Astrocyte (in vitro differentiated cells and primary cell): ENCODE data around the gene PIP4K2A. TPM values are rescaled to one million over a fixed set of nuclear protein-coding genes. Genes with fewer than 3 reads are reported as not detected.
A peak's percentile ranks its signal among the peaks of the same experiment; 100 is the strongest.

ENCODE experiments used
- DNase-seq: peaks from one replicate; pipeline ENCODE4 v3.0.0-alpha.2; 2010; ENCODE audit warnings: low read depth
- FAIRE-seq: peaks from 2 replicates; lab custom pipeline; 2011; peaks lifted over from hg19 to GRCh38; lab: Jason Lieb, UNC
- H2AFZ ChIP-seq: 2 replicates; pipeline ENCODE4 v1.6.0; 2012; ENCODE audit warnings: low read depth, low read length, inconsistent platforms
- H3K27ac ChIP-seq: 2 replicates; pipeline ENCODE4 v1.5.1; 2011; ENCODE audit warnings: low read depth, low read length, inconsistent platforms
- H3K27me3 ChIP-seq: 2 replicates; pipeline ENCODE4 v1.6.0; 2011; ENCODE audit warnings: low read length, inconsistent platforms; ENCODE audit not compliant: insufficient read depth
- H3K36me3 ChIP-seq: 2 replicates; pipeline ENCODE4 v1.5.1; 2011; ENCODE audit warnings: low read length, inconsistent platforms; ENCODE audit not compliant: insufficient read depth
- H3K4me1 ChIP-seq: 2 replicates; pipeline ENCODE4 v1.5.1; 2011; ENCODE audit warnings: low read length, inconsistent platforms; ENCODE audit not compliant: insufficient read depth
- H3K4me2 ChIP-seq: 2 replicates; pipeline ENCODE4 v1.6.0; 2012; ENCODE audit warnings: low read length, inconsistent platforms
- H3K4me3 ChIP-seq: 2 replicates; pipeline ENCODE4 v1.5.1; 2011; ENCODE audit warnings: low read depth, mild to moderate bottlenecking, low read length, inconsistent platforms; ENCODE audit not compliant: insufficient read depth
- H3K79me2 ChIP-seq: 2 replicates; pipeline ENCODE4 v1.6.0; 2012; ENCODE audit warnings: mild to moderate bottlenecking, low read length, inconsistent platforms; ENCODE audit not compliant: insufficient read depth
- H3K9ac ChIP-seq: 2 replicates; pipeline ENCODE4 v1.6.0; 2012; ENCODE audit warnings: mild to moderate bottlenecking, low read length, inconsistent platforms
- H3K9me3 ChIP-seq: 2 replicates; pipeline ENCODE4 v1.5.1; 2012; ENCODE audit warnings: low read depth, mild to moderate bottlenecking, low read length, inconsistent platforms; ENCODE audit not compliant: insufficient read depth
- H4K20me1 ChIP-seq: 2 replicates; pipeline ENCODE4 v1.6.0; 2012; ENCODE audit warnings: low read length, inconsistent platforms; ENCODE audit not compliant: insufficient read depth
- H3K27ac Mint-ChIP-seq: one replicate; pipeline ENCODE4 v1.8.0; 2021; ENCODE audit warnings: mild to moderate bottlenecking, mixed read lengths; ENCODE audit not compliant: unreplicated experiment
- H3K27me3 Mint-ChIP-seq: one replicate; pipeline ENCODE4 v1.8.0; 2021; ENCODE audit warnings: low read depth, mixed read lengths; ENCODE audit not compliant: unreplicated experiment
- H3K36me3 Mint-ChIP-seq: one replicate; pipeline ENCODE4 v1.8.0; 2021; ENCODE audit warnings: low read depth, mixed read lengths; ENCODE audit not compliant: unreplicated experiment
- H3K4me1 Mint-ChIP-seq: one replicate; pipeline ENCODE4 v1.8.0; 2021; ENCODE audit warnings: low read depth, mixed read lengths; ENCODE audit not compliant: unreplicated experiment
- H3K4me3 Mint-ChIP-seq: one replicate; pipeline ENCODE4 v1.8.0; 2021; ENCODE audit warnings: mild to moderate bottlenecking, moderate library complexity, mixed read lengths; ENCODE audit not compliant: unreplicated experiment
- H3K9me3 Mint-ChIP-seq: one replicate; pipeline ENCODE4 v1.8.0; 2021; ENCODE audit warnings: mild to moderate bottlenecking, mixed read lengths; ENCODE audit not compliant: unreplicated experiment
- EZH2 ChIP-seq: IDR thresholded peaks from 2 replicates; pipeline ENCODE4 v1.6.1; 2012; ENCODE audit warnings: mild to moderate bottlenecking, low read length, inconsistent platforms; ENCODE audit not compliant: insufficient read depth
- total RNA-seq: library from RNA; stranded (reverse); gene quantifications from 2 replicates; pipeline ENCODE4 v1.2.1, GENCODE V29; 2021
- TF ChIP-seq, protein P1 (sequence below): IDR thresholded peaks from 2 replicates; pipeline ENCODE4 v1.5.1; 2011; ENCODE audit warnings: low read depth, mild to moderate bottlenecking, inconsistent platforms, low read length, moderate library complexity; ENCODE audit not compliant: insufficient read depth

The PIP4K2A gene
- total RNA-seq, 1 donor from 2014 or later: 36.8 TPM

DNA sequence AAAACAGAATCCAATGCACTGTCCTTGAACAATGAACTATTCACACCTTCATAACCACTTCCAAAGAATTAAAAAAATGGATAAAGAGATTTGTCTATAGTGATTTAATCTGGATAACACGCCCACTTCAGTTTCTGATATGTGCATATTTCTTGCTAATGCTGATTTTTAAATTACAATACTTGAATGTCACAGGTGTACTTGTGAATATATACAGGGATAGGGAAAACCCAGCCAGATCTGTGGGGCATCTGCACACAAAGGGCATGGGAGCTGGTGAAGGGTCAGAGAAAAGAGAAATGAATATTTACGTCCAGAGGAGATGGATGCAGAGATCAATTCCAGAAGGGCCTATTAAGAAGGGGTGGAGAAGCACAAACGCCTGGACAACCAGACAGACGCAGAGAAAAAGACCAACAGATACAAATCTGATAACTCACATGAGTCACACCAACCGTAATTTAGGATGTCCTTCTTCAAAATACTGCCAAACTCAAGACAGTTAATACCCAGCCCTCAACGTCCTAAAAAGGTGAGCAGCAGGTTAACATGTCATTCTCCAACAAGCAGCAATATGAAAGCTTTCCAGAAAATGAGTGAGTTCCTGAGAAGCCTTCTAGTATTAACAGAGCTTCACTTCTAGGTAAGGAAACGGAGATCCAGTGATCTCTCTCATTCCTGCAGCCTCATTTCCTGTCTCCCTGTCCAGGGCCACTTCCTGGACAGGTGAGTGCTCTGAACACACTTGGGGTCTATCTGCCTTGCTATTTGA, 41.9 kb downstream of the PIP4K2A start:
- Histone ChIP-seq H3K9ac (no peak overlapping the region), H3K4me2 (no peak overlapping the region), H3K36me3 (no peaks in the 10 kb centered on the region), H3K9me3 (no peaks in the 10 kb centered on the region), H2AFZ (no peak overlapping the region), H3K27me3 (no peaks in the 10 kb centered on the region), H3K79me2 (peaks cover 94% of the 10 kb centered on the region), H4K20me1 (peaks cover 89% of the 10 kb centered on the region), H3K27ac (no peak overlapping the region), H3K4me3 (no peak overlapping the region), H3K4me1 (no peaks in the 10 kb centered on the region)
- TF ChIP-seq EZH2: no peak
- TF ChIP-seq, protein P1, sequence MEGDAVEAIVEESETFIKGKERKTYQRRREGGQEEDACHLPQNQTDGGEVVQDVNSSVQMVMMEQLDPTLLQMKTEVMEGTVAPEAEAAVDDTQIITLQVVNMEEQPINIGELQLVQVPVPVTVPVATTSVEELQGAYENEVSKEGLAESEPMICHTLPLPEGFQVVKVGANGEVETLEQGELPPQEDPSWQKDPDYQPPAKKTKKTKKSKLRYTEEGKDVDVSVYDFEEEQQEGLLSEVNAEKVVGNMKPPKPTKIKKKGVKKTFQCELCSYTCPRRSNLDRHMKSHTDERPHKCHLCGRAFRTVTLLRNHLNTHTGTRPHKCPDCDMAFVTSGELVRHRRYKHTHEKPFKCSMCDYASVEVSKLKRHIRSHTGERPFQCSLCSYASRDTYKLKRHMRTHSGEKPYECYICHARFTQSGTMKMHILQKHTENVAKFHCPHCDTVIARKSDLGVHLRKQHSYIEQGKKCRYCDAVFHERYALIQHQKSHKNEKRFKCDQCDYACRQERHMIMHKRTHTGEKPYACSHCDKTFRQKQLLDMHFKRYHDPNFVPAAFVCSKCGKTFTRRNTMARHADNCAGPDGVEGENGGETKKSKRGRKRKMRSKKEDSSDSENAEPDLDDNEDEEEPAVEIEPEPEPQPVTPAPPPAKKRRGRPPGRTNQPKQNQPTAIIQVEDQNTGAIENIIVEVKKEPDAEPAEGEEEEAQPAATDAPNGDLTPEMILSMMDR: no peak
- no peak for FAIRE-seq
- Mint-ChIP-seq H3K9me3 (no peaks in the 10 kb centered on the region), H3K27ac (no peak overlapping the region), H3K27me3 (no peaks in the 10 kb centered on the region), H3K4me1 (peaks cover 19% of the 10 kb centered on the region), H3K4me3 (no peak overlapping the region), H3K36me3 (peaks cover 2% of the 10 kb centered on the region)
- DNase-seq: no peak

DNA sequence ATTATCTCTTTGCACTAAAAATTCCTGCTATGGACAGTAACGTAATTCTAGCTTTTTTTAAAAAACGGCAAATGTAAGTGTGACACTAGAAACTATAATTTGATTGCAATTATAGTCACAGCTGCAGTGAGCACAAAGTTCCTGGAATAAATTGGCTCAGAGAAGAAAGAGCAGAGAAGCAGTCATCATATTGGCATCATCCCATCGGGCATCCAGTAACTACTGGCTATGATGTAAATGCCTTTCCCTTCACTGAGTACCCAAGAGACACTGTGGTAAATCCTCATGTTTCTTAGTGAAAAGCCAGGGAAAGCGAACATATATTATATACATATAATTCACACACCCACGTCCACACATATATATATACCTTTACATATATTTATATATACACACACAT, 43.6 kb downstream of the PIP4K2A start:
- H3K36me3 Mint-ChIP-seq: peaks cover under 1% of the 10 kb centered on the region
- Histone ChIP-seq H2AFZ (no peak overlapping the region), H4K20me1 (peaks cover 82% of the 10 kb centered on the region), H3K4me1 (no peaks in the 10 kb centered on the region), H3K4me2 (no peak overlapping the region), H3K9ac (no peak overlapping the region), H3K36me3 (no peaks in the 10 kb centered on the region), H3K9me3 (no peaks in the 10 kb centered on the region), H3K27me3 (no peaks in the 10 kb centered on the region), H3K27ac (no peak overlapping the region), H3K4me3 (no peak overlapping the region), H3K79me2 (peaks cover 94% of the 10 kb centered on the region)
- no peaks in the 10 kb centered on the region for H3K27me3 Mint-ChIP-seq
- DNase-seq: peak; percentile 67
- TF ChIP-seq, protein P1: no peak
- no peak for TF ChIP-seq EZH2
- peaks cover 25% of the 10 kb centered on the region for H3K4me1 Mint-ChIP-seq
- no peaks in the 10 kb centered on the region for H3K9me3 Mint-ChIP-seq
- FAIRE-seq: no peak
- H3K4me3 Mint-ChIP-seq: no peak overlapping the region
- no peak overlapping the region for H3K27ac Mint-ChIP-seq

DNA sequence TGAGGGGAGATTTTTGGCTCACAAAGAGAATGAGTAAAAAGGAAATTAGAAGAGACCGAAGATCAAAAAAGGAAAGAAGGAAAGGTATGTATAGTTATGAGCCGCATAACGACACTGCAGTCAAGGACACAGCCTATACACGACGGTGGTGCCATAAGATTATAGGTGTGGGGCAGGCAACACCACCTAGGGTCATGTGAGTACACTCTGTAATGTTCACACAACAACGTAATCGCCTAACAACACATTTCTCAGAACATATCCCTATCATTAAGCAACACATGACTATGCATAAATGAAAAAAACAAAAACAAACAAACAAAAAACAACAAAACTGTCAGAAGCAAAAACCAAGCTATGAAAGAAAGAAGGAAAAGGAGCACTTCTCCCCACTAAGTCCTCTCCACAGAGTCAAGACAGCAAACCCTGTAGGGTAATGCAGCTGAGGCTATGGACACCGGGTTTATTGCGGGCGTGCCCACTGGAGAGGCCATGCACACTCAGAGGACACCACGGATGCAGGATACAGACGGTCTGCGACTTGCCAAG, 45.1 kb downstream of the PIP4K2A start:
- Mint-ChIP-seq H3K36me3 (no peaks in the 10 kb centered on the region), H3K27ac (no peak overlapping the region), H3K4me1 (peaks cover 25% of the 10 kb centered on the region), H3K4me3 (no peak overlapping the region), H3K9me3 (no peaks in the 10 kb centered on the region), H3K27me3 (no peaks in the 10 kb centered on the region)
- no peaks in the 10 kb centered on the region for H3K9me3 ChIP-seq
- H4K20me1 ChIP-seq: peaks cover 74% of the 10 kb centered on the region
- no peaks in the 10 kb centered on the region for H3K36me3 ChIP-seq
- H3K79me2 ChIP-seq: peaks cover 97% of the 10 kb centered on the region
- H3K4me1 ChIP-seq: no peaks in the 10 kb centered on the region
- no peak overlapping the region for H2AFZ ChIP-seq
- no peaks in the 10 kb centered on the region for H3K27me3 ChIP-seq
- no peak overlapping the region for H3K27ac ChIP-seq
- TF ChIP-seq, protein P1: no peak
- TF ChIP-seq EZH2: no peak
- DNase-seq (no peak), FAIRE-seq (no peak)
- H3K9ac ChIP-seq: no peak overlapping the region
- no peak overlapping the region for H3K4me2 ChIP-seq
- no peak overlapping the region for H3K4me3 ChIP-seq
